H1 (cell line): ENCODE data around the gene SYDE1. TPM values are rescaled to one million over a fixed set of nuclear protein-coding genes. Genes with fewer than 3 reads are reported as not detected.

ENCODE experiments used
- CEBPB ChIP-seq: IDR thresholded peaks from 2 replicates; pipeline ENCODE4 v1.6.1; 2012; ENCODE audit warnings: low read depth, low read length
- CHD1 ChIP-seq: IDR thresholded peaks from 2 replicates; pipeline ENCODE4 v1.6.1; 2012; ENCODE audit warnings: low read depth, low read length, improper control_type of control experiment
- EZH2 ChIP-seq: fragments of 200-600 bp; sonication (generic); IDR thresholded peaks from 2 replicates; pipeline ENCODE4 v1.7.1; 2012; ENCODE audit warnings: low read depth, mild to moderate bottlenecking, moderate library complexity, low read length, inconsistent platforms; ENCODE audit not compliant: severe bottlenecking
- SP2 ChIP-seq: IDR thresholded peaks from 2 replicates; pipeline ENCODE4 v1.6.1; 2012; ENCODE audit warnings: mild to moderate bottlenecking, low read length, inconsistent platforms
- polyA plus RNA-seq, 7 experiments: library from polyadenylated mRNA; depleted of rRNA in 3 of 7; stranded (reverse) in 5 of 7; unstranded in 2 of 7; fragments of >200 nt in 5 of 7; fragments of 200-250 nt in 2 of 7; gene quantifications; 1 replicate in 5 of 7; 2 replicates in 1 of 7; 4 replicates in 1 of 7; pipeline versions ENCODE4 v1.2.1 to v1.2.3, GENCODE V29; 2011 to 2013; ENCODE audit warnings: missing spikeins in 2 of 7, mixed read lengths in 2 of 7
- total RNA-seq: library from RNA; stranded (reverse); fragmentation: NEBNext Ultra II Directional; extraction: Animal tissue kit (Norgen Biotek cat#: 25700); gene quantifications from 2 replicates; pipeline ENCODE4 v1.2.1, GENCODE V29; 2021
- TF ChIP-seq, protein P1 (sequence below): IDR thresholded peaks from 2 replicates; pipeline ENCODE4 v1.6.1; 2011; ENCODE audit warnings: low read length, improper control_type of control experiment

SYDE1 gene
- total and polyA plus RNA-seq, 2 of the 8 experiments (the other 6 are each of a cell fraction or from before 2014, with no cell fraction given), result 12.0 to 16.8 TPM

DNA sequence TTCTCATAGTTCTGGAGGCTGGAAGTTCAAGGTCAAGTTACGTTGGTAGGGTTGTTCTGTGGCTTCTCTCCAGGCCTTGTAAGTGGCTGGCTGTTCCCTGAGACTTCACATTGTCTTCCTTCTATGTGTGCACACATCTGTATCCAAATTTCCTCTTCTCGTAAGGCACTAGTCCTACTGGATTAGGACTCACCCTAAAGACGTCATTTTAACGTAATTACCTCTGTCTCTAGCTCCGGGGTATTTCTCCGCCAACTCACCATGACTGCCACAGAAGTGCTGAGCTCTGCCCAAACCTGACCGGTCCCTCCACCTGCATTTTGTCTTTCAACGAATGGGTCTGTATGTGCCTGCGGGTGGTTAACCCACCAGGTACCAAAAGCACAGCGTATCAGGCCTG, 8.7 kb upstream of the SYDE1 start (continued):
- TF ChIP-seq, protein P1, sequence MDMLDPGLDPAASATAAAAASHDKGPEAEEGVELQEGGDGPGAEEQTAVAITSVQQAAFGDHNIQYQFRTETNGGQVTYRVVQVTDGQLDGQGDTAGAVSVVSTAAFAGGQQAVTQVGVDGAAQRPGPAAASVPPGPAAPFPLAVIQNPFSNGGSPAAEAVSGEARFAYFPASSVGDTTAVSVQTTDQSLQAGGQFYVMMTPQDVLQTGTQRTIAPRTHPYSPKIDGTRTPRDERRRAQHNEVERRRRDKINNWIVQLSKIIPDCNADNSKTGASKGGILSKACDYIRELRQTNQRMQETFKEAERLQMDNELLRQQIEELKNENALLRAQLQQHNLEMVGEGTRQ, result no peak
- TF ChIP-seq CHD1 (no peak), EZH2 (no peak), CEBPB (no peak), SP2 (no peak)
